Heart right ventricle (tissue), 16 donors: ENCODE data around the gene ALS2. TPM values are rescaled to one million over a fixed set of nuclear protein-coding genes. Genes with fewer than 3 reads are reported as not detected.

Experiments used
- ATAC-seq, 8 donors: fragments of 200-7000 bp; cut with Tn5 transposase; one replicate each; pipeline ENCODE4 v1.9.1; 2020; ENCODE audit warnings: mild to moderate bottlenecking in 8 of 8, moderate library complexity in 8 of 8, moderate number of reproducible peaks in 1 of 8
- DNase-seq, 2 donors: peaks; one replicate each; pipeline ENCODE4 v3.0.0-alpha.2; 2020
- H3K27ac ChIP-seq, 10 donors: fragments of 200-600 bp; sonication (generic) in 2 of 10; one replicate each; pipeline versions ENCODE4 v1.5.0 to v1.8.0; 2020 to 2022; ENCODE audit warnings: mild to moderate bottlenecking in 3 of 10
- H3K27me3 ChIP-seq, 7 donors: fragments of 200-600 bp; one replicate each; pipeline ENCODE4 v1.8.0; 2021 to 2022; ENCODE audit warnings: mild to moderate bottlenecking in 2 of 7
- H3K36me3 ChIP-seq, 9 donors: fragments of 200-600 bp; sonication (generic) in 1 of 9; one replicate each; pipeline versions ENCODE4 v1.5.0 to v1.8.0; 2020 to 2022; ENCODE audit warnings: mild to moderate bottlenecking in 2 of 9
- H3K4me1 ChIP-seq, 9 donors: fragments of 200-600 bp; sonication (generic) in 1 of 9; one replicate each; pipeline versions ENCODE4 v1.5.0 to v1.8.0; 2020 to 2022; ENCODE audit warnings: mild to moderate bottlenecking in 4 of 9
- H3K4me3 ChIP-seq, 10 donors: fragments of 200-600 bp; sonication (generic) in 2 of 10; one replicate each; pipeline versions ENCODE4 v1.5.0 to v1.8.0; 2020 to 2022; ENCODE audit warnings: mild to moderate bottlenecking in 7 of 10, moderate library complexity in 2 of 10
- H3K9me3 ChIP-seq, 11 donors: fragments of 200-600 bp in 10 of 11; sonication (generic) in 2 of 11; one replicate each; pipeline versions ENCODE4 v1.5.0 to v1.8.0; 2013 to 2022; ENCODE audit warnings: mild to moderate bottlenecking in 2 of 11, control low read depth in 1 of 11, moderate library complexity in 1 of 11
- CTCF ChIP-seq, 9 donors: fragments of 200-600 bp; sonication (generic) in 2 of 9; IDR thresholded peaks; one replicate each; pipeline versions ENCODE4 v1.5.0 to v1.8.0; 2021 to 2022; ENCODE audit warnings: antibody characterized with exemption in 9 of 9, mild to moderate bottlenecking in 5 of 9, moderate library complexity in 1 of 9
- WGBS, 2 donors: extraction: QIAGEN DNeasy Blood & Tissue Kit; methylation state at CpG; one replicate each; pipeline ENCODE4 v1.1.7; 2013; ENCODE audit warnings: inconsistent platforms in 1 of 2; 5-methylcytosine and 5-hydroxymethylcytosine counted together
- intact Hi-C, 10 donors: fragments of 100-400 bp; cut with DNase I; formaldehyde crosslinking; loops; one replicate each; pipeline versions ENCODE4 v1.11.1 to v1.14.2; 2022
- polyA plus RNA-seq, 2 donors: library from polyadenylated mRNA; stranded (reverse); fragments of 200-250 nt; gene quantifications; one replicate each; pipeline ENCODE4 v1.2.3, GENCODE V29; 2013
- total RNA-seq, 10 donors: library from RNA; stranded (reverse); fragmentation: NEBNext Ultra II Directional in 3 of 10; extraction: Animal tissue kit (Norgen Biotek cat#: 25700) in 3 of 10; gene quantifications; one replicate each; pipeline versions ENCODE4 v1.2.1 to v1.2.4, GENCODE V29; 2021 to 2023
- donor health status: Arrhythmogenic right ventricular cardiomyopathy.
- donor health status: ischemic (EF 13 %, LVEDD 7.1; RV severe dilation, severe dysfunction).
- donor health status: healthy with polysubstance abuse.
- donor health status: DM: no; HTN: yes; CAD: no.
- donor health status: DM: no; HTN: no; CAD: no.
- donor health status: ischemic (EF 25% LVEDD 6.9; RV normal size, moderate dysfunction).
- donor health status: ischemic (EF 25% LVEDD 5.7; RV mildly dilated, moderate dysfunction).
- donor health status: healthy.
- donor health status: DM: yes; HTN: yes; CAD: no.
- donor health status: Ischemic cardiomyopathy.
- donor health status: ischemic (EF 35%, LVEDD 5.7; RV mildly dilated, moderate dysfunction).
- donor health status: nonischemic (EF 11% LVEDD 7.7; RV severe dilation, severe dysfunction).
- donor health status: DM: yes; HTN: yes; CAD: no.
- donor health status: PGD.
- donor health status: ischemic (EF 29% LVEDD 5.4; RV normal size, mild dysfunction).
- donor health status: nonischemic (EF 23%, LVEDD 6.1; RV moderate dilation, normal function).

The ALS2 gene
- total and polyA plus RNA-seq, 12 donors = 7.8 to 49.3 (median 34.5) TPM

GRCh38 chr2:201664334-201664733 is 116.4 kb downstream of the ALS2 start:
- peaks cover 0 to 6% (median 0%) of the 10 kb centered on the region in 9 donors for H3K4me1 ChIP-seq
- H3K27me3 ChIP-seq = no peaks in the 10 kb centered on the region
- DNase-seq (no peak), ATAC-seq (no peak)
- no peaks in the 10 kb centered on the region for H3K36me3 ChIP-seq
- no peak overlapping the region for H3K27ac ChIP-seq
- H3K9me3 ChIP-seq = peaks cover 0 to 2% (median 0%) of the 10 kb centered on the region in 11 donors
- intact Hi-C loops = no loop called here
- WGBS, 2 donors = 66 to 71% methylated on average over 8 of the region's 8 CpGs
- no peak for TF ChIP-seq CTCF (IDR thresholded peaks at IDR 0.05)
- no peak overlapping the region for H3K4me3 ChIP-seq

- WGBS, 2 donors = 54 to 57% methylated on average over 5 of the region's 5 CpGs
- ATAC-seq (no peak), DNase-seq (no peak)
- Histone ChIP-seq H3K4me1 (peaks cover 0 to 6% (median 0%) of the 10 kb centered on the region in 9 donors), H3K9me3 (no peaks in the 10 kb centered on the region), H3K27ac (no peak overlapping the region), H3K36me3 (no peaks in the 10 kb centered on the region), H3K4me3 (no peak overlapping the region), H3K27me3 (no peaks in the 10 kb centered on the region)
- intact Hi-C loops = no loop called here
- no peak for TF ChIP-seq CTCF (IDR thresholded peaks at IDR 0.05)
These were observed 119.4 kb downstream of the ALS2 start for GRCh38 chr2:201661366-201661765.

GRCh38 chr2:201660293-201660895 is 120.3 kb downstream of the ALS2 start:
- H3K27me3 ChIP-seq = no peaks in the 10 kb centered on the region
- H3K4me1 ChIP-seq = peaks cover 0 to 7% (median 0%) of the 10 kb centered on the region in 9 donors
- TF ChIP-seq CTCF (IDR thresholded peaks at IDR 0.05) = no peak
- intact Hi-C loops = no loop called here
- H3K27ac ChIP-seq = no peak overlapping the region
- no peaks in the 10 kb centered on the region for H3K9me3 ChIP-seq
- no peak overlapping the region for H3K4me3 ChIP-seq
- DNase-seq = no peak
- no peak for ATAC-seq
- 72% methylated on average over 5 of the region's 5 CpGs for WGBS, 2 donors
- H3K36me3 ChIP-seq = no peaks in the 10 kb centered on the region

- H3K9me3 ChIP-seq = no peaks in the 10 kb centered on the region
- H3K4me1 ChIP-seq = peaks cover 0 to 19% (median 0%) of the 10 kb centered on the region in 9 donors
- H3K27me3 ChIP-seq = no peaks in the 10 kb centered on the region
- WGBS, 2 donors = 78 to 83% methylated on average over 5 of the region's 5 CpGs
- H3K4me3 ChIP-seq = no peak overlapping the region
- H3K27ac ChIP-seq = no peak overlapping the region
- intact Hi-C loops = no loop called here
- ATAC-seq (no peak), DNase-seq (no peak)
- no peak for TF ChIP-seq CTCF (IDR thresholded peaks at IDR 0.05)
- H3K36me3 ChIP-seq = no peaks in the 10 kb centered on the region
These were observed 124.0 kb downstream of the ALS2 start for GRCh38 chr2:201656740-201657139.
